Vagina (tissue), 2 donors: Measurements from ENCODE around the gene LRRC61. TPM values are rescaled to one million over a fixed set of nuclear protein-coding genes. Genes with fewer than 3 reads are reported as not detected.

Source experiments
- DNase-seq, 2 donors: peaks; one replicate each; pipeline ENCODE4 v3.0.0-alpha.2; 2017; ENCODE audit errors: extremely low spot score in 2 of 2
- H3K27ac ChIP-seq: fragments of 200-600 bp; sonication (generic); one replicate; pipeline ENCODE4 v1.5.1; 2019
- H3K27me3 ChIP-seq: fragments of 200-600 bp; sonication (generic); one replicate; pipeline ENCODE4 v1.5.1; 2019
- H3K36me3 ChIP-seq, 2 donors: fragments of 200-600 bp; sonication (generic); one replicate each; pipeline ENCODE4 v1.5.1; 2017 to 2019
- H3K4me1 ChIP-seq: fragments of 200-600 bp; sonication (generic); one replicate; pipeline ENCODE4 v1.5.1; 2019
- H3K4me3 ChIP-seq, 2 donors: fragments of 200-600 bp; sonication (generic); 1 replicate in 1 of 2; 2 replicates in 1 of 2; pipeline ENCODE4 v1.5.1; 2016 to 2019
- H3K9me3 ChIP-seq: fragments of 200-600 bp; sonication (generic); one replicate; pipeline ENCODE4 v1.5.1; 2019
- POLR2A ChIP-seq, 2 donors: fragments of 450-650 bp; IDR thresholded peaks; one replicate each; pipeline ENCODE4 v1.6.1; 2017; ENCODE audit warnings: antibody characterized with exemption in 2 of 2, mild to moderate bottlenecking in 2 of 2, moderate library complexity in 2 of 2
- POLR2AphosphoS5 ChIP-seq, 2 donors: sonication (generic); formaldehyde crosslinking; IDR thresholded peaks; one replicate each; pipeline ENCODE4 v1.9.0; 2017; ENCODE audit warnings: antibody characterized with exemption in 2 of 2, mild to moderate bottlenecking in 2 of 2, low read depth in 1 of 2; ENCODE audit not compliant: insufficient read depth in 1 of 2
- intact Hi-C: fragments of 100-400 bp; cut with DNase I; formaldehyde crosslinking; loops from one replicate; pipeline ENCODE4 v1.15.1; 2023
- total RNA-seq: library from RNA; depleted of rRNA; stranded (reverse); fragments of >200 nt; gene quantifications from one replicate; pipeline ENCODE4 v1.2.3, GENCODE V29; 2016
- TF ChIP-seq, protein P1 (sequence below), 3 experiments: fragments of 450-650 bp in 2 of 3; fragments of 200-600 bp in 1 of 3; sonication (generic) in 1 of 3; IDR thresholded peaks; one replicate each; pipeline ENCODE4 v1.5.1; 2017 to 2019; ENCODE audit warnings: antibody characterized with exemption in 3 of 3, mild to moderate bottlenecking in 2 of 3, moderate library complexity in 2 of 3

LRRC61 gene
- total RNA-seq, 1 donor from 2014 or later, result 14.0 TPM

- intact Hi-C loops, result no loop called here
- H3K36me3 ChIP-seq, result peaks cover 0 to 3% of the 10 kb centered on the region in 2 donors
- H3K27ac ChIP-seq, result no peak overlapping the region
- peaks cover 41% of the 10 kb centered on the region for H3K4me1 ChIP-seq
- no peak overlapping the region for H3K4me3 ChIP-seq
- no peaks in the 10 kb centered on the region for H3K9me3 ChIP-seq
- TF ChIP-seq POLR2A (IDR thresholded peaks at IDR 0.05) (no peak), POLR2AphosphoS5 (IDR thresholded peaks at IDR 0.05; ENCODE audit: insufficient read depth in 1 of 2, low read depth in 1 of 2) (no peak)
- TF ChIP-seq, protein P1, sequence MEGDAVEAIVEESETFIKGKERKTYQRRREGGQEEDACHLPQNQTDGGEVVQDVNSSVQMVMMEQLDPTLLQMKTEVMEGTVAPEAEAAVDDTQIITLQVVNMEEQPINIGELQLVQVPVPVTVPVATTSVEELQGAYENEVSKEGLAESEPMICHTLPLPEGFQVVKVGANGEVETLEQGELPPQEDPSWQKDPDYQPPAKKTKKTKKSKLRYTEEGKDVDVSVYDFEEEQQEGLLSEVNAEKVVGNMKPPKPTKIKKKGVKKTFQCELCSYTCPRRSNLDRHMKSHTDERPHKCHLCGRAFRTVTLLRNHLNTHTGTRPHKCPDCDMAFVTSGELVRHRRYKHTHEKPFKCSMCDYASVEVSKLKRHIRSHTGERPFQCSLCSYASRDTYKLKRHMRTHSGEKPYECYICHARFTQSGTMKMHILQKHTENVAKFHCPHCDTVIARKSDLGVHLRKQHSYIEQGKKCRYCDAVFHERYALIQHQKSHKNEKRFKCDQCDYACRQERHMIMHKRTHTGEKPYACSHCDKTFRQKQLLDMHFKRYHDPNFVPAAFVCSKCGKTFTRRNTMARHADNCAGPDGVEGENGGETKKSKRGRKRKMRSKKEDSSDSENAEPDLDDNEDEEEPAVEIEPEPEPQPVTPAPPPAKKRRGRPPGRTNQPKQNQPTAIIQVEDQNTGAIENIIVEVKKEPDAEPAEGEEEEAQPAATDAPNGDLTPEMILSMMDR (IDR thresholded peaks at IDR 0.05), result no peak
- no peaks in the 10 kb centered on the region for H3K27me3 ChIP-seq
- DNase-seq, result no peak
Measured at GRCh38 chr7:150377635-150378034, 54.5 kb downstream of the LRRC61 start.

GRCh38 chr7:150378115-150378852, 55.1 kb downstream of the LRRC61 start:
- H3K27ac ChIP-seq, result peak overlapping the region; percentile 91
- peak overlapping the region; percentile 77 to 95 for H3K4me3 ChIP-seq
- H3K27me3 ChIP-seq, result no peaks in the 10 kb centered on the region
- H3K36me3 ChIP-seq, result no peaks in the 10 kb centered on the region
- no peak for TF ChIP-seq POLR2A (IDR thresholded peaks at IDR 0.05)
- TF ChIP-seq, protein P1 (IDR thresholded peaks at IDR 0.05), result no peak
- no peak for TF ChIP-seq POLR2AphosphoS5 (IDR thresholded peaks at IDR 0.05; ENCODE audit: insufficient read depth in 1 of 2, low read depth in 1 of 2)
- peaks cover 36% of the 10 kb centered on the region for H3K4me1 ChIP-seq
- no peak for DNase-seq
- intact Hi-C loops, result no loop called here
- H3K9me3 ChIP-seq, result no peaks in the 10 kb centered on the region

DNA sequence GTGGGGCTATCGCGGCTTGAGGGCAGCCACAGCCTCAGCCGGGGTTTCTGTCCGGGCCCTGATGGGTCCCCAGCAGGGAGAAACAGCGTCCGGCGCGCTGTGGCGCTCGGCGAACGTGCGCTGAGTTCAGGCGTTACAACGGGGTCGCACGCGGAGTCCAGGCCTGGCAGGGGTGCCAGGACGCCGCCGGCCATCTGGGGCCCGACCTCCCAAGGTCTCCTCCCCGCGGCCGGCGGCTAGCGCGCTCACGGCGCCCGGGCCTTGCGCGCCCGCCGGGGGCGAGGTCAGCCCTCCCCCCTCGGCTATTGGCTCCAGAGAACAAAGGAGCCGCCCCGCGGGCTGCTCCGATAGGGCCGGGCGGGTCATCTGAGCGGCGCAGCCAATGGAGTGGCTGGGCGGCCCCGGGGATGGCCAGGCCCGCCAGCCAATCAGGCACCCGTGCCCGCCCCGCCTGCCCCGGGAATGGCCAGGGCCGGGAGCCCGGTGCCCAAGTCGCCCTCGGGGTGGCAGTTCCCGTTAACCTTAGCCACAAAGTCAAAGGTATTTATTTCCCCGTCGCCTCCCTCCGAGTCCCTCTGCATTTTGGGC, 55.8 kb downstream of the LRRC61 start, which contains the start of gene ZNF775:
TSS of gene ZNF775 (plus strand) at position 478 of the 588 bp plus-strand sequence. CDS start 9,141 bp downstream, outside the sequence.
- TF ChIP-seq POLR2AphosphoS5 (IDR thresholded peaks at IDR 0.05; ENCODE audit: insufficient read depth in 1 of 2, low read depth in 1 of 2) (peak; percentile 11 to 82), POLR2A (IDR thresholded peaks at IDR 0.05) (peak; percentile 5 to 71)
- TF ChIP-seq, protein P1 (IDR thresholded peaks at IDR 0.05), result no peak
- peaks cover 36% of the 10 kb centered on the region for H3K4me1 ChIP-seq
- no peaks in the 10 kb centered on the region for H3K36me3 ChIP-seq
- H3K4me3 ChIP-seq, result peak within 1 kb of the TSS; percentile 77 to 95
- no peaks in the 10 kb centered on the region for H3K9me3 ChIP-seq
- peak within 1 kb of the TSS; percentile 91 for H3K27ac ChIP-seq
- H3K27me3 ChIP-seq, result no peaks in the 10 kb centered on the region
- intact Hi-C loops, result no loop called here
- peak in 1 of 2 donors; percentile 98 for DNase-seq

GRCh38 chr7:150379441-150380379, 56.6 kb downstream of the LRRC61 start:
- peaks cover 37% of the 10 kb centered on the region for H3K4me1 ChIP-seq
- intact Hi-C loops, result no loop called here
- no peaks in the 10 kb centered on the region for H3K36me3 ChIP-seq
- H3K9me3 ChIP-seq, result no peaks in the 10 kb centered on the region
- peak overlapping the region; percentile 91 for H3K27ac ChIP-seq
- peak overlapping the region; percentile 77 to 95 for H3K4me3 ChIP-seq
- DNase-seq, result no peak
- TF ChIP-seq, protein P1 (IDR thresholded peaks at IDR 0.05), result no peak
- TF ChIP-seq POLR2AphosphoS5 (IDR thresholded peaks at IDR 0.05; ENCODE audit: insufficient read depth in 1 of 2, low read depth in 1 of 2) (no peak), POLR2A (IDR thresholded peaks at IDR 0.05) (no peak)
- H3K27me3 ChIP-seq, result no peaks in the 10 kb centered on the region
